Adrenal gland (tissue), 12 donors: ENCODE measurements around the gene PRKN. TPM values are rescaled to one million over a fixed set of nuclear protein-coding genes. Genes with fewer than 3 reads are reported as not detected.
A peak's percentile ranks its signal among the peaks of the same experiment; 100 is the strongest.

Experiments used
- DNase-seq, 7 donors: peaks; one replicate each; pipeline ENCODE4 v3.0.0-alpha.2; 2019 to 2020
- H3K27ac ChIP-seq, 5 donors: fragments of 200-600 bp; sonication (generic) in 4 of 5; 1 replicate in 3 of 5; 2 replicates in 2 of 5; pipeline versions ENCODE4 v1.5.1 to v1.8.0; 2016 to 2020; ENCODE audit warnings: mild to moderate bottlenecking in 1 of 5
- H3K27me3 ChIP-seq: fragments of 200-600 bp; 2 replicates; pipeline ENCODE4 v1.8.0; 2021
- H3K36me3 ChIP-seq, 2 donors: fragments of 200-600 bp; replicated peaks in 1 of 2; 1 replicate in 1 of 2; 2 replicates in 1 of 2; pipeline versions ENCODE4 v1.5.1 to v1.8.0; 2018 to 2022
- H3K4me1 ChIP-seq, 2 donors: fragments of 200-600 bp; replicated peaks in 1 of 2; 1 replicate in 1 of 2; 2 replicates in 1 of 2; pipeline versions ENCODE4 v1.5.1 to v1.8.0; 2018 to 2021
- H3K4me3 ChIP-seq, 4 donors: fragments of 200-600 bp; sonication (generic) in 3 of 4; one replicate each; pipeline ENCODE4 v1.5.1; 2016 to 2018
- H3K9me3 ChIP-seq, 3 donors: fragments of 200-600 bp; sonication (generic) in 1 of 3; replicated peaks in 1 of 3; 1 replicate in 2 of 3; 2 replicates in 1 of 3; pipeline versions ENCODE4 v1.5.1 to v1.8.0; 2016 to 2021
- CTCF ChIP-seq, 6 experiments: fragments of 450-650 bp in 4 of 6; fragments of 200-600 bp in 2 of 6; sonication (generic) in 1 of 6; IDR thresholded peaks; 1 replicate in 5 of 6; 2 replicates in 1 of 6; pipeline versions ENCODE4 v1.5.1 to v1.8.0; 2016 to 2021; ENCODE audit warnings: antibody characterized with exemption in 6 of 6, mild to moderate bottlenecking in 2 of 6, moderate library complexity in 1 of 6
- POLR2A ChIP-seq, 2 donors: fragments of 450-650 bp; IDR thresholded peaks; one replicate each; pipeline ENCODE4 v1.6.1; 2017; ENCODE audit warnings: antibody characterized with exemption in 2 of 2, mild to moderate bottlenecking in 2 of 2, moderate library complexity in 1 of 2
- WGBS, 4 donors: extraction: QIAGEN DNeasy Blood & Tissue Kit in 2 of 4; methylation state at CpG; one replicate each; pipeline versions ENCODE4 v1.1.5 to v1.1.7; 2013 to 2017; 5-methylcytosine and 5-hydroxymethylcytosine counted together
- intact Hi-C, 2 donors: fragments of 100-400 bp; cut with DNase I; formaldehyde crosslinking; loops; one replicate each; pipeline versions ENCODE4 v1.14.1 to v1.15.0; 2022 to 2023
- polyA plus RNA-seq, 3 donors: library from polyadenylated mRNA; stranded (reverse); fragments of 200-250 nt in 2 of 3; fragments of 350-450 nt in 1 of 3; fragmentation: Illumina TruSeq in 1 of 3; extraction: RNeasy Lipid Tissue Mini Kit (QIAGEN cat#74804) in 1 of 3; gene quantifications; one replicate each; pipeline ENCODE4 v1.2.3, GENCODE V29; 2013 to 2014
- total RNA-seq, 9 donors: library from RNA; depleted of rRNA in 4 of 9; stranded (reverse); fragments of >200 nt in 4 of 9; fragments of 120-200 nt in 1 of 9; fragmentation: NEBNext Ultra II Directional in 1 of 9; extraction: Animal tissue kit (Norgen Biotek cat#: 25700) in 1 of 9; gene quantifications; one replicate each; pipeline versions ENCODE4 v1.1.0 to v1.2.4, GENCODE V29; 2013 to 2023
- donor health status: healthy with polysubstance abuse.
- donor health status: Bipolar disorder and iron deficiency.
- donor health status: DM: yes; HTN: yes; CAD: no.
- donor health status: DM: no; HTN: no; CAD: no.
- donor health status: DM: no; HTN: no; CAD: no.
- donor health status: DM: yes; HTN: yes; CAD: no.

Gene PRKN
- total and polyA plus RNA-seq, 12 donors, result 1.9 to 159 (median 13.3) TPM

- Histone ChIP-seq H3K27ac (no peak overlapping the region), H3K4me3 (no peak overlapping the region), H3K9me3 (peaks cover 0 to 5% (median 0%) of the 10 kb centered on the region in 3 donors), H3K4me1 (no peaks in the 10 kb centered on the region), H3K27me3 (no peaks in the 10 kb centered on the region), H3K36me3 (no peaks in the 10 kb centered on the region)
- DNase-seq, result peak in 1 of 7 donors; percentile 13
- no peak for TF ChIP-seq CTCF (IDR thresholded peaks at IDR 0.05)
- TF ChIP-seq POLR2A (IDR thresholded peaks at IDR 0.05), result no peak
- intact Hi-C loops, result no loop called here
- 38 to 55% (median 41%) methylated on average over 1 of the region's 1 CpG for WGBS, 4 donors
Observed at GRCh38 chr6:161637658-161638057, 1089.9 kb downstream of the PRKN start.

- intact Hi-C loops, result no loop called here
Observed at GRCh38 chr6:161636882-161637430, 1090.6 kb downstream of the PRKN start.

GRCh38 chr6:161635975-161636374 is 1091.6 kb downstream of the PRKN start:
- Histone ChIP-seq H3K9me3 (no peaks in the 10 kb centered on the region), H3K4me3 (no peak overlapping the region), H3K27me3 (no peaks in the 10 kb centered on the region), H3K27ac (no peak overlapping the region), H3K36me3 (no peaks in the 10 kb centered on the region), H3K4me1 (peaks cover 0 to 7% of the 10 kb centered on the region in 2 donors)
- TF ChIP-seq CTCF (IDR thresholded peaks at IDR 0.05) (no peak), POLR2A (IDR thresholded peaks at IDR 0.05) (no peak)
- 77 to 84% (median 80%) methylated on average over 3 to 6 of the region's 6 CpGs for whole genome bisulfite sequencing, 4 donors
- no peak for DNase-seq
- intact Hi-C loops, result no loop called here

More at GRCh38 chr6:161636882-161637430, 1090.6 kb downstream of the PRKN start:
- 91 to 97% (median 94%) methylated on average over 6 of the region's 6 CpGs for WGBS, 4 donors
- H3K4me3 ChIP-seq, result no peak overlapping the region
- H3K27ac ChIP-seq, result no peak overlapping the region
- H3K27me3 ChIP-seq, result no peaks in the 10 kb centered on the region
- no peaks in the 10 kb centered on the region for H3K36me3 ChIP-seq
- H3K9me3 ChIP-seq, result peaks cover 0 to 1% (median 0%) of the 10 kb centered on the region in 3 donors
- TF ChIP-seq POLR2A (IDR thresholded peaks at IDR 0.05), result no peak
- TF ChIP-seq CTCF (IDR thresholded peaks at IDR 0.05), result no peak
- no peak for DNase-seq
- peaks cover 0 to 5% of the 10 kb centered on the region in 2 donors for H3K4me1 ChIP-seq

GRCh38 chr6:161634916-161635315 is 1092.7 kb downstream of the PRKN start:
- no peaks in the 10 kb centered on the region for H3K36me3 ChIP-seq
- H3K4me3 ChIP-seq, result no peak overlapping the region
- DNase-seq, result no peak
- intact Hi-C loops, result no loop called here
- WGBS, 4 donors, result 96 to 97% (median 97%) methylated on average over 8 of the region's 8 CpGs
- H3K27me3 ChIP-seq, result no peaks in the 10 kb centered on the region
- no peaks in the 10 kb centered on the region for H3K9me3 ChIP-seq
- H3K27ac ChIP-seq, result no peak overlapping the region
- TF ChIP-seq CTCF (IDR thresholded peaks at IDR 0.05), result no peak
- no peak for TF ChIP-seq POLR2A (IDR thresholded peaks at IDR 0.05)
- H3K4me1 ChIP-seq, result peaks cover 0 to 7% of the 10 kb centered on the region in 2 donors
